DND-41 (cell line): Measurements from ENCODE around the gene NAXD.

ENCODE experiments used
- ATAC-seq: fragments of 200-7000 bp; cut with Tn5 transposase; 3 replicates; pipeline ENCODE4 v1.9.1; 2021; ENCODE audit warnings: low read depth; ENCODE audit not compliant: insufficient read depth
- DNase-seq: peaks from one replicate; pipeline ENCODE4 v3.0.0-alpha.2; 2020
- H2AFZ ChIP-seq: 2 replicates; pipeline ENCODE4 v1.6.0; 2012; ENCODE audit warnings: low read depth, low read length
- H3K27ac ChIP-seq: 2 replicates; pipeline ENCODE4 v1.5.1; 2012; ENCODE audit warnings: low read length, inconsistent platforms
- H3K27me3 ChIP-seq: fragments of 200-600 bp; sonication (generic); 2 replicates; pipeline ENCODE4 v1.6.0; 2012; ENCODE audit warnings: low read length, mild to moderate bottlenecking, inconsistent platforms; ENCODE audit not compliant: insufficient read depth, poor library complexity
- H3K36me3 ChIP-seq: 2 replicates; pipeline ENCODE4 v1.5.1; 2012; ENCODE audit warnings: low read length, inconsistent platforms; ENCODE audit not compliant: insufficient read depth
- H3K4me1 ChIP-seq: 2 replicates; pipeline ENCODE4 v1.5.1; 2012; ENCODE audit warnings: mild to moderate bottlenecking, low read length; ENCODE audit not compliant: insufficient read depth
- H3K4me2 ChIP-seq: 2 replicates; pipeline ENCODE4 v1.6.0; 2012; ENCODE audit warnings: mild to moderate bottlenecking, moderate library complexity, low read length, inconsistent platforms; ENCODE audit not compliant: insufficient read depth
- H3K4me3 ChIP-seq, 2 experiments: fragments of 200-600 bp in 1 of 2; shearing (Covaris generic) in 1 of 2; 2 replicates each; pipeline ENCODE4 v1.5.1; 2012 to 2016; ENCODE audit warnings: inconsistent platforms in 2 of 2, low read length in 2 of 2, mild to moderate bottlenecking in 2 of 2, low read depth in 1 of 2, moderate library complexity in 1 of 2
- H3K79me2 ChIP-seq: 2 replicates; pipeline ENCODE4 v1.6.0; 2012; ENCODE audit warnings: low read length, inconsistent platforms; ENCODE audit not compliant: insufficient read depth
- H3K9ac ChIP-seq: 2 replicates; pipeline ENCODE4 v1.6.0; 2012; ENCODE audit warnings: low read depth, mild to moderate bottlenecking, inconsistent platforms, low read length, moderate library complexity
- H3K9me3 ChIP-seq: 2 replicates; pipeline ENCODE4 v1.5.1; 2012; ENCODE audit warnings: low read length, moderate library complexity, mild to moderate bottlenecking, inconsistent platforms; ENCODE audit not compliant: insufficient read depth, severe bottlenecking
- H4K20me1 ChIP-seq: 2 replicates; pipeline ENCODE4 v1.6.0; 2012; ENCODE audit warnings: low read length; ENCODE audit not compliant: insufficient read depth
- EZH2 ChIP-seq: IDR thresholded peaks from 3 replicates; pipeline ENCODE4 v1.6.1; 2012; ENCODE audit warnings: borderline replicate concordance, low read depth, mild to moderate bottlenecking, moderate library complexity, low read length, inconsistent platforms; ENCODE audit not compliant: severe bottlenecking
- TF ChIP-seq, protein P1 (sequence below): IDR thresholded peaks from 2 replicates; pipeline ENCODE4 v1.5.1; 2012; ENCODE audit warnings: borderline replicate concordance, low read length, moderate library complexity, mild to moderate bottlenecking; ENCODE audit not compliant: poor library complexity, severe bottlenecking; ENCODE audit errors: extremely low read depth

Gene NAXD

DNA sequence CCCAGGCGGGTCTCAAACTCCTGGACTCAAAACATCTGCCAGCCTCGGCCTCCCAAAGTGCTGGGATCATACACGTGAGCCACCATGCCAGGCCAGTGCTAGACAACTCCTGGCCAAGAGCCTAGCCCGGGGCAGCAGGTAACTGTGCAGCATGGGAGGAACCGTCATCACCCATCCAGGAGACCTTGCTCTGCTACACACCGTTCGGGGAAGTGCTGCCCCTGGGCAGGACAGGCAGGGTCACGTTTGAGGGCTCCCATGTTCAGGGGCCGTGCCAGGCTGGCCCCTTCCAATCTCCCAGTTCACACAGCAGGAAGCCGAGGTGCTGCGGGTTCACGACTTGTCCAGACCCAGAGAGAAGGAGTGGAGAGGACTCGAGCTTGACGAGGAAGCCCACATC lies 35.1 kb downstream of the NAXD start:
- Histone ChIP-seq H3K79me2 (no peaks in the 10 kb centered on the region; the same call in 1 of the 2 replicates), H2AFZ (no peak overlapping the region), H4K20me1 (peaks cover 42% of the 10 kb centered on the region), H3K27me3 (no peaks in the 10 kb centered on the region), H3K4me2 (no peak overlapping the region), H3K4me3 (no peak overlapping the region), H3K27ac (no peak overlapping the region), H3K9me3 (no peaks in the 10 kb centered on the region), H3K9ac (no peak overlapping the region), H3K36me3 (peaks cover 73% of the 10 kb centered on the region), H3K4me1 (no peaks in the 10 kb centered on the region)
- DNase-seq (no peak), ATAC-seq (no peak)
- TF ChIP-seq, protein P1, sequence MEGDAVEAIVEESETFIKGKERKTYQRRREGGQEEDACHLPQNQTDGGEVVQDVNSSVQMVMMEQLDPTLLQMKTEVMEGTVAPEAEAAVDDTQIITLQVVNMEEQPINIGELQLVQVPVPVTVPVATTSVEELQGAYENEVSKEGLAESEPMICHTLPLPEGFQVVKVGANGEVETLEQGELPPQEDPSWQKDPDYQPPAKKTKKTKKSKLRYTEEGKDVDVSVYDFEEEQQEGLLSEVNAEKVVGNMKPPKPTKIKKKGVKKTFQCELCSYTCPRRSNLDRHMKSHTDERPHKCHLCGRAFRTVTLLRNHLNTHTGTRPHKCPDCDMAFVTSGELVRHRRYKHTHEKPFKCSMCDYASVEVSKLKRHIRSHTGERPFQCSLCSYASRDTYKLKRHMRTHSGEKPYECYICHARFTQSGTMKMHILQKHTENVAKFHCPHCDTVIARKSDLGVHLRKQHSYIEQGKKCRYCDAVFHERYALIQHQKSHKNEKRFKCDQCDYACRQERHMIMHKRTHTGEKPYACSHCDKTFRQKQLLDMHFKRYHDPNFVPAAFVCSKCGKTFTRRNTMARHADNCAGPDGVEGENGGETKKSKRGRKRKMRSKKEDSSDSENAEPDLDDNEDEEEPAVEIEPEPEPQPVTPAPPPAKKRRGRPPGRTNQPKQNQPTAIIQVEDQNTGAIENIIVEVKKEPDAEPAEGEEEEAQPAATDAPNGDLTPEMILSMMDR: no peak
- no peak for TF ChIP-seq EZH2

- no peaks in the 10 kb centered on the region for H3K9me3 ChIP-seq
- H3K4me1 ChIP-seq: no peaks in the 10 kb centered on the region
- H3K27me3 ChIP-seq: no peaks in the 10 kb centered on the region
- H3K27ac ChIP-seq: no peak overlapping the region
- no peaks in the 10 kb centered on the region; the same call in 1 of the 2 replicates for H3K79me2 ChIP-seq
- no peak overlapping the region for H2AFZ ChIP-seq
- no peak for TF ChIP-seq EZH2
- TF ChIP-seq, protein P1: no peak
- peaks cover 42% of the 10 kb centered on the region for H4K20me1 ChIP-seq
- ATAC-seq (no peak), DNase-seq (no peak)
- no peak overlapping the region for H3K4me2 ChIP-seq
- H3K4me3 ChIP-seq: no peak overlapping the region
- peaks cover 68% of the 10 kb centered on the region for H3K36me3 ChIP-seq
- no peak overlapping the region for H3K9ac ChIP-seq
Observed at GRCh38 chr13:110651271-110651670, 35.9 kb downstream of the NAXD start.

DNA sequence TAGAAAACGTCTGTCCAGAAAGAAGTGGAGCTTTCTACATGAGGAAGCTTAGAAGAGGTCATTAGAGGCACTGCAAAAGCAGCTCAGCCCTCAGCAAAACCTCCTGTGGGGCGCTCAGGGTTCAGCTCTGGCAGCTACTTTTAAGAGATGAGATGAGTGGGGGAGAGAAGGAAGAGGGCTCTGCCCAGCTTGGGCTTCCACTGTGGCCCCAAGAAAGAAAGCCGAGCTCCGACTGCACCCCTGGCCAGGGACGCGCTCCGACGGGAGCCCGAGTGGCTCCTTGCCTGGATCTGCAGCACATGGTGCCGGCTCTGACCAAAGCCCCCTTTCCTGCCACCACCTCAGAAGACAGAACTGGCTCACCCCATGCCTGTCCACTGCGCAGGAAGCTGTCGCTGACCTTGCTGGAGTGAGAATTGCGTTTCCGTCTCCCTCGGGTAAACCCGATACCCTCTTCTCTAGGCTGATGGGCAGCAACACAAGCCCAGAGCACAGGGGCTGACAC lies 36.4 kb downstream of the NAXD start:
- ATAC-seq (no peak), DNase-seq (no peak)
- TF ChIP-seq EZH2: no peak
- TF ChIP-seq, protein P1: no peak
- Histone ChIP-seq H3K4me2 (no peak overlapping the region), H3K4me3 (no peak overlapping the region), H3K79me2 (no peaks in the 10 kb centered on the region; the same call in 1 of the 2 replicates), H3K4me1 (no peaks in the 10 kb centered on the region), H3K27me3 (no peaks in the 10 kb centered on the region), H3K9me3 (no peaks in the 10 kb centered on the region), H3K36me3 (peaks cover 68% of the 10 kb centered on the region), H4K20me1 (peaks cover 42% of the 10 kb centered on the region), H3K9ac (no peak overlapping the region), H2AFZ (no peak overlapping the region), H3K27ac (no peak overlapping the region)
